Measurements from ENCODE around the gene COL3A1. TPM values are rescaled to one million over a fixed set of nuclear protein-coding genes. Genes with fewer than 3 reads are reported as not detected.
A peak's percentile ranks its signal among the peaks of the same experiment; 100 is the strongest.

The COL3A1 gene
- total and polyA plus RNA-seq, 4 donors, result 45.3 to 2,500 (median 369) TPM

DNA sequence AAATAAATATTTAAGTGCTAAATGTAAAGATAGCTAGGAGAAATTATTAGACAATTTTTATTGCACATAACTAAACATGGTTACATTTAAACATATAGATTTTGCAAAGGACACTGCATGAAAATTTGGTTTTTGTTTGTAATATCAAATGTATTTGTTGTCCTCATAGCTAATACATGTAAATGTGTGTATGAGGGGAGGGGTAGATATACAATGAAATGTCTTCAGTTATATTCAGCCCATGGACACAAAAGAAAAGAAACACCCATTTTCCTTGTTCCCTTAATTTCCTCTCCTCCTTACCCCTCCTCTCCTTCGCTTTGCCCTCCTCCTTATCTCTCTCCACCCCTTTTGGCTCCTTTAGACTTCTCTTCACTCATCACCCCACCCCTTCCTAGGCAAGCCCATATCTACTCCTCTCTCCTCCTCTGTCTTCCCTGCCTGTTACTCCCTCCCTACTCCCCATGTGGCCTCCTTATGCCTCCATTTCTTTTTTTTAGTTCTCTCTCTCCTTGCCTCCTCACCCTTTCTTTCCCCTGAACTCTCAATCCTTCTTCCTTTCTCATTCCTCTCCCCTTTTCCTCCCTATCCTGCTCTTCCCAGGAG, 1.4 kb downstream of the COL3A1 start:
- no peaks in the 10 kb centered on the region for H3K27me3 ChIP-seq (ENCODE audit: control insufficient read depth in 3 of 3, insufficient read depth in 3 of 3, low read length in 2 of 3)
- peak overlapping the region; percentile 83 to 97 for H3K9ac ChIP-seq (ENCODE audit: insufficient read depth in 1 of 2, low read length in 2 of 2)
- WGBS, 2 donors, result 38 to 70% methylated on average over 1 of the region's 1 CpG
- no peaks in the 10 kb centered on the region for H3K9me3 ChIP-seq (ENCODE audit: control insufficient read depth in 4 of 4, insufficient read depth in 3 of 4, low read length in 3 of 4)
- TF ChIP-seq, protein P1, sequence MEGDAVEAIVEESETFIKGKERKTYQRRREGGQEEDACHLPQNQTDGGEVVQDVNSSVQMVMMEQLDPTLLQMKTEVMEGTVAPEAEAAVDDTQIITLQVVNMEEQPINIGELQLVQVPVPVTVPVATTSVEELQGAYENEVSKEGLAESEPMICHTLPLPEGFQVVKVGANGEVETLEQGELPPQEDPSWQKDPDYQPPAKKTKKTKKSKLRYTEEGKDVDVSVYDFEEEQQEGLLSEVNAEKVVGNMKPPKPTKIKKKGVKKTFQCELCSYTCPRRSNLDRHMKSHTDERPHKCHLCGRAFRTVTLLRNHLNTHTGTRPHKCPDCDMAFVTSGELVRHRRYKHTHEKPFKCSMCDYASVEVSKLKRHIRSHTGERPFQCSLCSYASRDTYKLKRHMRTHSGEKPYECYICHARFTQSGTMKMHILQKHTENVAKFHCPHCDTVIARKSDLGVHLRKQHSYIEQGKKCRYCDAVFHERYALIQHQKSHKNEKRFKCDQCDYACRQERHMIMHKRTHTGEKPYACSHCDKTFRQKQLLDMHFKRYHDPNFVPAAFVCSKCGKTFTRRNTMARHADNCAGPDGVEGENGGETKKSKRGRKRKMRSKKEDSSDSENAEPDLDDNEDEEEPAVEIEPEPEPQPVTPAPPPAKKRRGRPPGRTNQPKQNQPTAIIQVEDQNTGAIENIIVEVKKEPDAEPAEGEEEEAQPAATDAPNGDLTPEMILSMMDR (IDR thresholded peaks at IDR 0.05; ENCODE audit: control extremely low read depth, extremely low read depth), result no peak
- H3K4me1 ChIP-seq (ENCODE audit: control insufficient read depth in 5 of 5, insufficient read depth in 5 of 5, low read length in 5 of 5), result peaks cover 0 to 36% (median 0%) of the 10 kb centered on the region in 5 donors
- no peak overlapping the region for H3K4me3 ChIP-seq
- ATAC-seq (ENCODE audit: insufficient read depth, low FRiP score), result peak; percentile 59
- peak; percentile 82 to 98 (median 98) for DNase-seq
- H3K36me3 ChIP-seq (ENCODE audit: control insufficient read depth in 4 of 4, insufficient read depth in 4 of 4, low read length in 4 of 4), result peaks cover 0 to 2% (median 0%) of the 10 kb centered on the region in 4 donors
- peak overlapping the region in 1 of 2 donors; percentile 75 for H3K27ac ChIP-seq (ENCODE audit: low read depth in 1 of 2, low read length in 1 of 2)

DNA sequence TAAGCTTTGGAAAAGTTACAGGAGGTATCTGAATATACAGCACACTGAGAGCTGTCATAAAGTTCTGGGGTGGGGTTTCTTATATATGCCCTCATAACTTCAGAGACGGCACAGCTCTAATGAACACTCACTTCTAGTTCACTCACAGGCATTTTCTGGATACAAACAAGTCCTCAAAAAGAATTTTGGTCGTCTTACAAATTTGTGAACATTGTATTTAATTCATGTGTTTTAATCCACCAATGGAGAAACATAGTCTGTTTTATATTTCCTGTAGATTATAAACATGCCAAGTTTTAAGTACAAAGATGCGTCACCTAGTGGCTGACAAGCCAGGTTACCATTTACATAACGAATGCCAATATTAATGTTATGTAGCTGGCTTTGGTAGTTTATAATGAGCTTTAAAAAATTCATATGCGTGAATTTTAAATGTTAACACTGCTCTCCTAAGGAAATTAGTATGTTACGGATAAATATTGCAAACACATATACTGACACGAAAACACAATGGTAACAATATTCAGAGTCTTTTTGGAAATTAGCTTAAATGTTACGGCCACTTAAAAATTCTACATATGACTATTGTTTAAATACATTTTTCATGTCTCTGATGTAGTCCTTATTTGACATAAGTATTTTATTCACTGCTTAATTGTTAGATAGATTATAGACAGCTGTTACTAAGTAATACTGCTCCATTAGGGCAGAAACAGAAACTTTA, 2.5 kb downstream of the COL3A1 start:
- H3K9me3 ChIP-seq (ENCODE audit: control insufficient read depth in 4 of 4, insufficient read depth in 3 of 4, low read length in 3 of 4), result no peaks in the 10 kb centered on the region
- peak overlapping the region in 1 of 2 donors; percentile 97 for H3K9ac ChIP-seq (ENCODE audit: insufficient read depth in 1 of 2, low read length in 2 of 2)
- WGBS, 2 donors, result 70 to 81% methylated on average over 8 of the region's 8 CpGs
- H3K27me3 ChIP-seq (ENCODE audit: control insufficient read depth in 3 of 3, insufficient read depth in 3 of 3, low read length in 2 of 3), result no peaks in the 10 kb centered on the region
- peaks cover 0 to 39% (median 0%) of the 10 kb centered on the region in 5 donors for H3K4me1 ChIP-seq (ENCODE audit: control insufficient read depth in 5 of 5, insufficient read depth in 5 of 5, low read length in 5 of 5)
- H3K27ac ChIP-seq (ENCODE audit: low read depth in 1 of 2, low read length in 1 of 2), result peak overlapping the region in 1 of 2 donors; percentile 75
- TF ChIP-seq, protein P1 (IDR thresholded peaks at IDR 0.05; ENCODE audit: control extremely low read depth, extremely low read depth), result peak; percentile 3
- H3K4me3 ChIP-seq, result no peak overlapping the region
- ATAC-seq (ENCODE audit: insufficient read depth, low FRiP score), result no peak
- H3K36me3 ChIP-seq (ENCODE audit: control insufficient read depth in 4 of 4, insufficient read depth in 4 of 4, low read length in 4 of 4), result peaks cover 0 to 3% (median 0%) of the 10 kb centered on the region in 4 donors
- DNase-seq, result peak in 2 of 3 donors; percentile 79 to 88

DNA sequence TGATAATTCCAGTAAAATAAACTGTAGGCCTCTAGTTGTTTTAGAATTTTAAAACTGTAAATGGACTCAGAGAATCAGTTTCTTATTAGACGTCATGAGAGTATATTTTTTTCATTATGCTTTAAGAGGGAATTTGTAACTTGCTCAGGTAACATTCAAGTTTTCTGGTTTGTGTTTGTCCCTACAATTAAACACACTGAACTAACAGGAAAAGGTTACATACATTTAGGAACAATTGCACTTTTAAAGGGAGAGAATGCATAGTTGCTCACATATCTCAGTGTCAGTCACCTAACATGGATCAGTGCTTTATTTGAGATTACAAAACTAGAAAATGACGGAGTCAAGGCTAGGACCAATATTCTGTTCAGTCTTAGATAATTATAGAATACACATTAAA, 3.1 kb downstream of the COL3A1 start:
- H3K27me3 ChIP-seq (ENCODE audit: control insufficient read depth in 3 of 3, insufficient read depth in 3 of 3, low read length in 2 of 3), result no peaks in the 10 kb centered on the region
- peaks cover 0 to 5% (median under 1%) of the 10 kb centered on the region in 4 donors for H3K36me3 ChIP-seq (ENCODE audit: control insufficient read depth in 4 of 4, insufficient read depth in 4 of 4, low read length in 4 of 4)
- TF ChIP-seq, protein P1 (IDR thresholded peaks at IDR 0.05; ENCODE audit: control extremely low read depth, extremely low read depth), result no peak
- H3K27ac ChIP-seq (ENCODE audit: low read depth in 1 of 2, low read length in 1 of 2), result no peak overlapping the region
- no peak overlapping the region for H3K4me3 ChIP-seq
- 78 to 83% methylated on average over 2 of the region's 2 CpGs for WGBS, 2 donors
- ATAC-seq (ENCODE audit: insufficient read depth, low FRiP score) (no peak), DNase-seq (peak in 2 of 3 donors; percentile 36 to 62)
- H3K4me1 ChIP-seq (ENCODE audit: control insufficient read depth in 5 of 5, insufficient read depth in 5 of 5, low read length in 5 of 5), result peaks cover 0 to 45% (median 0%) of the 10 kb centered on the region in 5 donors
- peak overlapping the region in 1 of 2 donors; percentile 97 for H3K9ac ChIP-seq (ENCODE audit: insufficient read depth in 1 of 2, low read length in 2 of 2)
- H3K9me3 ChIP-seq (ENCODE audit: control insufficient read depth in 4 of 4, insufficient read depth in 3 of 4, low read length in 3 of 4), result no peaks in the 10 kb centered on the region

Measured in lung (tissue), 12 donors.